NCI-H446 (cell line): ENCODE data around the gene KRTAP19-1.
A peak's percentile ranks its signal among the peaks of the same experiment; 100 is the strongest.
"Not testable (repeated sequence)": the region's sequence is repeated elsewhere in the genome, so short reads cannot be mapped to it uniquely, and the experiment has no call there.

Source experiments
- DNase-seq, 2 experiments: peaks; one replicate each; lab custom pipeline; 2025; lab: John Stamatoyannopoulos, UW

KRTAP19-1 gene

DNA sequence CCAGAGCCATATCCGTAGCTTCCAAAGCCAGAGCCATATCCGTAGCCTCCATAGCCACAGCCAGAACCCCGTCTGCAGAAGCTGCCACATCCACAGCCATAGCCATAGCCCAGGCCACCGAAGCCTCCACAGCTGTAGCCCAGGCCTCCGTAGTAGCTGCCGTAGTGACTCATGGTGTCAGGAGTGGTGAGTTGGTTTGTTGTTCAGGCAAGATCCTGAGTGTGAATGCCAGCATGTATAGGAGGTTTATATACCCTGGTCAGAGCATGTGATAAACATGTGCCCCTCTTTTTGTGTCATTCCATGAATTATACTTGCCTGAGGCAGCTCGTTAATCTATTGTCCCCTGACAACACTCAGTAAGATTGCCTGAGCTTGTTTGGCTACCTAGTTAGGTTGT is at the start of gene KRTAP19-1:
Gene KRTAP19-1 (minus strand): TSS at position 223 of the 400 bp plus-strand sequence. CDS start 50 bp downstream, at position 173.
- DNase-seq: no peak

DNA sequence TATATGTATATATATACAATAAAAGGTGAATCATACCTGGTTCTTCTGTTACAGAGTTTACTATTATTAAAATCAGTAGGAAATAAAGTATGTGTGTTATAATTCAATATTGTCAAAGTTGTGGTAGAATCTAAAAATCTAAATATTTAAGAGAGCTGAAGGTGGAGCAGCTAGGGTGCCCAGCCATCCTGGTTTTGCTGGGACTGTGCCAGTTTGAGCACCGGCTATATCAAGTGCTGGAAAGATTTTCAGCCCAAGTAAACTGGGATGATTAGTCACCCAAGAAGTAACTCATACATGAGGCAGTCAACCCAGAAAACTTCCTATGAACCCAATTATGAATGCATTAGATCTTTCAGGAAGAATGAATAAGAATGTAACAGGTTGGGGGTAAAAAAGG is 38.7 kb upstream of the KRTAP19-1 start:
- no peak for DNase-seq

DNA sequence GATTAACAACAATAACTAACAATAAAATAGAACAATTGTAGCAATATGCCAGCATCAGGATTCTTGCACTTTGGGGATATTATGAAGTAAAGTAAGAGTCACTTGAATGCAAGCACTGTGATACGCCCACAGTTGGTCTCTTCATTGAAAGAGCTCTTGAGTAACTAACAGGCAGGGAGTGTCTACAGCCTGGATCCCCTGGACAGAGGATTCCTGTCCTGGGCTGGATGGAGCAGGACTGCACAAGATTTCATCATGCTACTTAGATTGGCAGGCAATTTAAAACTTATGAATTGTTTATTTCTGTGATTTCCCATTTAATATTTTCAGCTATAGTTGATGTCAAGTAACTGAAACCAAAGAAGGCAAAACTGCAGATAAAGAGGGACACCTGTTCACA is 35.5 kb upstream of the KRTAP19-1 start:
- DNase-seq: no peak

DNA sequence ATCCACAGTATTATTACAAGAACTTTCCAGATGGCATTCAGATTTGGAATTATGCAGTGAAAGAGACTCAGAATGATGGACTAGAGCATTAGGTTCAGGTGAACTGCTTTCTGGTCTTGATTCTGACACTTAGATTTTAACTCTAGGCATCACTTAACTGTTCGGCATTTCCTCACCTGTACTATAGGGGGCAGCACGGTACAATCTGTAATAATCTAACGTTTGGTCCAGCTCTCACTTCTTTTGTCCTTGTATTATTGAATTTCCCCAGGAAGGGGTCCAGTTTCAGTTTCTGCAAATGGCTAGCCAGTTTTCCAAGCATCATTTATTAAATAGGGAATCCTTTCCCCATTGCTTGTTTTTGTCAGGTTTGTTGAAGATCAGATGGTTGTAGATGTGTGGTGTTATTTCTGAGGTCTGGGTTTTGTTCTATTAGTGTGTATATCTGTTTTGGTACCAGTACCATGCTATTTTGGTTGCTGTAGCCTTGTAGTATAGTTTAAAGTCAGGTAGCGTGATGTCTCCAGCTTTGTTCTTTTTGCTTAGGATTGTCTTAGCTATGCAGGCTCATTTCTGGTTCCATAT is 25.5 kb upstream of the KRTAP19-1 start:
- not testable (repeated sequence) for DNase-seq

DNA sequence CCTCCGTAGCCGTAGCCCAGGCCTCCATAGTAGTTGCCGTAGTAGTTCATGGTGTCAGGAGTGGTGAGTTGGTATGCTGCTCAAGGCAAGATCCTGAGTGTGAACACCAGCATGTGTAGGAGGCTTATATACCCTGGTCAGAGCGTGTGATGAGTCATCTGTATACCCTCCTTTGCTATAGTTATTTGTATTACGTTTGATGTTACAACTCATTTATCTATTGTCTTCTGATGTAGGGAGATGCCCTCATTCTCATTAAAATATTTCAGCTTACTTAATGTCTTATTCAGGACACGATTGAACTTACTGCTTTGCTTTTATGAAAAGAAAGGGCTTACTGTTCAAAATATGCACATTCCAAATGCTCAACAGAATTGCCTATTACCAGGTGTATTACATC is 21.9 kb upstream of the KRTAP19-1 start, which contains the start of gene KRTAP19-5:
Gene KRTAP19-5 (minus strand): TSS at position 101 of the 400 bp plus-strand sequence. CDS start 51 bp downstream, at position 50.
- no peak for DNase-seq

DNA sequence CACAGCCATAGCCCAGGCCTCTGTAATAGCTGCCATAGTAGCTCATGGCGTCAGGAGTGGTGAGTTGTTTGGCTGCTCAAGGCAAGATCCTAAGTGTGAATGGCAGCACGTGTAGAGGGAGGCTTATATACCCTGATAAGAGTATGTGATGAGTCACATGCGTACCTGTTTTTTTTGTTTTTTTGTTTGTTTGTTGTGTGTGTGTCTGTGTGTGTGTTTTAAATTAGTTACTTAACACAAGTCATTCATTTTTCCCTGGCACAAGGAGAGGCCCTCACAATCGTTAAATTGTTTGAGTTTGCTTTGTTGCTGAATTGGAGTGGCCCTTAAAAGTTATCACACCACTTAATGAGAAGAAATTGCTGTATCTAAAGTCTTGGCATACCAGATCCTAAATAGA is 16.9 kb upstream of the KRTAP19-1 start, which contains the start of gene KRTAP19-4:
Gene KRTAP19-4 (minus strand): TSS at position 101 of the 400 bp plus-strand sequence. CDS start 55 bp downstream, at position 46.
- no peak for DNase-seq

DNA sequence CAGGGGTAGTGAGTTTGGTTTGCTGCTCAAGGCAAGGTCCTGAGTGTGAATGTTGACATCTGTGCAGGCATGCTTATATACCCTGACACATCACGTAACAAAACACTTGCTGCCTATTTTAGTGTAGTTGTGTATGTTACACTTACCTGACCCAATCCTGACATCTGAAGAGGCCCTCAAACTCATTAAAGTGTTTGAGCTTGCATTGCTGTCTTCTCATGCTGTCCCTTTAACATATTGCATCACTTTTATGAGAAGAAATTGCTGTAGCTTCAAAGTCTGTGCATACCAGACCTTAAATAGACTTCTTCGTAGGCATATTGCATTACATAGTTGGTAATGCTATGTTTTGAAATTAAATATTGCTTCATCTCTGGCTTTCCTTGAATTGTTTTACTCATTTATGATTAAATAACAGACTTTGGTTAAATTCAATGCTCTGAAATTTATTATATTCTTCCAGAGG is 11.8 kb upstream of the KRTAP19-1 start, which contains the start of gene KRTAP19-3:
Gene KRTAP19-3 (minus strand): TSS at position 51 of the 466 bp plus-strand sequence. CDS start 56 bp downstream, outside the sequence.
- DNase-seq: no peak

DNA sequence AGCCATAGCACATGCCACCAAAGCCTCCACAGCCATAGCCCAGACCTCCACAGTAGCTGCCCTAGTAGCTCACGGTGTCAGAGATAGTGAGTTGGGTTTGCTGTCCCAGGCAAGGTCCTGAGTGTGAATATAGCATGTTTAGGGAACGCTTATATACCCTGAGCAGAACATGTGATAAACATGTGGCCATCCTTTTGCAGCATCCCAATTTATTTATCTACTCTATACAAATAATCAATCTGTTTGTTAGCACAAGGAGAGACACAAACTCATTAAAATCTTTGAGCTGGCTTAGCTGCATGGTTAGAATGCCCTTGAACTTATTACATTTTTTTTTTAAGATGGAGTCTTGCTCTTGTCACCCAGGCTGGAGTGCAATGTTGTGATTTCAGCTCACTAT is 7.2 kb upstream of the KRTAP19-1 start, which contains the start of gene KRTAP19-2:
Gene KRTAP19-2 (minus strand): TSS at position 101 of the 400 bp plus-strand sequence. CDS start 88 bp downstream, at position 13.
- DNase-seq: no peak

DNA sequence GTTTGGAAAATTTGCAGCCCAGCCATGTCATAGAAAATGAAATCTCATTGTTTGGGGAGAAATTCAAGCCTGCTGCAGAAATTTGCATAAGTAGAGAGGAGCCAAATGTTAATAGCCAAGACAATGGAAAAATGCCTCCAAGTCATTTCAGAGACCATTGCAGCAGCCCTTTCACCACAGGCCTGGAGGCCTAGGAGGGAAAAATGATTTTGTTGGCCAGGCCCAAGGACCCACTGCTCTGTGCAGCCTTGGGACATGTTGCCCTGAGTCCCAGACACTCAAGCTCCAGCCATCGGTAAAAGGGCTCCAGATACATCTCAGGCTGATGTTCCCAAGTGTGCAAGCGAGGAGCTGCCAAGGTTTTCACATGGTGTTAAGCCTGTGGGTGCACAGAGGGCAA is 6.0 kb upstream of the KRTAP19-1 start:
- no peak for DNase-seq

DNA sequence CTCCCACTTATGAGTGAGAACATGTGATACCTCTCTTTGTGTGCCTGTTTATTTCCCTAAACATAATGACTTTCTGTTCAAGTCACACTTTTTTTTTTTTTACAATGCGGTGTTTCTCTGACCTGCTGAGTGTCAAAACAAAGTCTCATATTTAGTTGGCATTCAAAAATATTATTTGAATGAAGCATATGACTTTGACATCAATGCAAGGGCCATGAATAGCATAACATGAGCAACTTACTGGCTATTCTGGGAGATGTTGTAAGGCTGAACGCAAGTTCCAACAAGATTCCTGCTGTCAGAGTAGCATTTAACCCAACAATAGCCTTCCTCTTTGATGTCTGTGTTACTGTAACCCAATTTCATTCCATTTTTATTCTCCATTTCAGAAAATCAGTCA is 2.0 kb upstream of the KRTAP19-1 start:
- DNase-seq: no peak

DNA sequence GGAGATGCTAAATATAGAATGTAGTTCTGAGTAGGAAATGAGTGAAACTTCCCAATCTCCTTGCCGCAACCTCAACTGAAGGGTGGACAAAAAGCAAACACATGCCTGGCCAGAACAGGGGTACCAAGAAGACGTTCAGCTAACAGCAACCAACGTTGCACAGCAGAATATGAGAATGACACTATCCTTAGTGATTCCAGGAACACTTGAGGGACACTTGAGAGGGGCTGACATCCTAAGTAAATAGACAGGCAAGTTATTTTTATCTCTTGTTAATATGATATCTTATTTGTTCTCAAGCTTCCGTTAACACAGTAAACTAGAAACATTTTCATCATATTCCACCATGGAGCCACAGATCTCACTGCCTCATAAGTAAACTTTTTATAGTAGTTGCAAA is 908 bp downstream of the KRTAP19-1 start:
- DNase-seq: no peak

DNA sequence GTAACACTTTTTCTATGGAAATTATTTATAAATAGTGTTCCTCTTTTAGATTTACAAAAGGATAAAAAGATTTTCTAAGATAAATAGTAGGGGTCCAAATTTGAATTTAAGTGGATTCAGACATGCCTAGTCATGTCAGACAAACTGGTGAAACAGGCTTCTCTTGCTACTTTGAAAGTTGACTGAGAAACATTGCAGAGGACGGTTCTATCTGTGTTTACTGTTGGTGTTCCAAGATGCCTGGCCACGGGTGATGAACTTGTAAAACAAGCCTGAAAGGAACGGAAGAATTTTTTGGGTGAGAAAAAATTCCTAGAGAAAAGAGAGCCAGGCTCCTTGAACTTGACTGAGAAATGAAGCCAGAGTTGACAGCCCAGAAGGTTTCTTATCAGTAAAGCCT is 2.2 kb downstream of the KRTAP19-1 start:
- DNase-seq: no peak

DNA sequence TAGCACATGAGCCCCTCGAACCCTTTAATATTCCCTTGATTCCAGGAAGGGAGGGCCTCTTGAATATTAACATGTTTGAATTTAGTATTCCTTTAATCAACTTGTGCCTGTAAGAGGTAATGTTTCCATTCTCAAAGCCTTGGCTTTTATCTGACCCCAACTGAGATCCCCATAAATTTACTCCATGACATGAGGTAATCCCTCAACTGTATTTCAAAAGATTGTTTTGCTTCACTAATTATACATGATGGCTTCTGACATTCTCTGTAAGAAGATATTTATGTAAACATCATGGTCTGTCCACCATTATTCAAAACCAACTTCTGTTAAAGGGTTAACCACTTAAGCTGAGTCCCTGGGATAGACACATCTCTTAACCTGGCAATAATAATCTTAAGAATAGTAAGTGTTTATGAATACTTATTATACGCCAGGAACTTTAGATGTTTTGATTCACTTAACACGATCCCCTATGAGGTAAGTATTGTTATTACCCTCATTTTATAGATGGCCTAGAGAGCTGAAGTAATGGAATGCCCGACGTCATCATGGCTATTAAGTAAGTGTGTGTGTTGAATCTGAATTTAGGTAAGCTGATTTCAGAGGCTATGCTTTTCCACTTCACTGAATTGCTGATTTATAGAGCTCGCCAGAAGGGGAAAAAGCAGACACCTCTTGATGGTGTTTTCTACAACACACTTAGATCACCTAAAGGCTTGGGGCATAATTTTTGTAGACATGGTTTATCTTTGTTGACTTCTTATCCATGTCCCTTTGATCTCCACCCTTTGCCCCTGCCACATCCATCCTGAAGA is 11.1 kb downstream of the KRTAP19-1 start:
- DNase-seq: no peak

DNA sequence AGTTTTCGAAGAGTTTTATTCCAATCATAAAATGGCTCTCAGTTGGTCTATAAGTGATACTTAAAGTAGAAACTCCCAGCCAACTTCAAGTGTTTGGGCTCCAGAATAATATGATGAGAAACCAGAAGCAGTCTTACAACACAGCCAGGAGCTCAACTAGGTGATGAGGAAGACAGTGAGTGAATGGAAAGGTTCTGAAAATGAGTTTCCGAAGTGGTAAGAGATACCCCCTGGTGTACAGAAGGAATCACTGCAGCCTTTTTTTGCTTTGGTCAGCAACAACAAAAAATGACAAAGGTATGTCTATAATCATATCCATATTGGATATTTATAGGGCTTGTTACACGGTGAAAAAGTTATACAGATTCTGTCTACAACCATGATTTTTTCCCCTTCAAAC is 16.5 kb downstream of the KRTAP19-1 start:
- peak in 1 of 2 experiments; percentile 44 for DNase-seq

DNA sequence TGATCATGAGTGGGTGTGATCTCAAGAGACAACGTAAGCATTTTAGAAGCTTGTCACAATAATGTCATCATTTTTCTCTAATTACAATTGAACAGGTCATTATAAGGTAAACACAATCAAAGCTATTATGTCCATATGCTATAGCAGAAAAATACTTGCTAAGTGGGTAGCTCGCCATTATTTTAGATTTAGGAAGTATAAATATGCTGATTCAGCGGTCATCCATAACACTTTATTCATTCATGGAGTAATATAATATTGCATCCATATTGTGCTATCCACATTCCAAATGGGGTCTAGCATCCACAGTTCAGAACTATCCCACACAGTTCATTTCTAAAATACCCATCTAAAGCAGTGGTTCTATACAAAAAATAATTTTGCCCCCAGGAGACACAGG is 31.7 kb downstream of the KRTAP19-1 start:
- DNase-seq: no peak

DNA sequence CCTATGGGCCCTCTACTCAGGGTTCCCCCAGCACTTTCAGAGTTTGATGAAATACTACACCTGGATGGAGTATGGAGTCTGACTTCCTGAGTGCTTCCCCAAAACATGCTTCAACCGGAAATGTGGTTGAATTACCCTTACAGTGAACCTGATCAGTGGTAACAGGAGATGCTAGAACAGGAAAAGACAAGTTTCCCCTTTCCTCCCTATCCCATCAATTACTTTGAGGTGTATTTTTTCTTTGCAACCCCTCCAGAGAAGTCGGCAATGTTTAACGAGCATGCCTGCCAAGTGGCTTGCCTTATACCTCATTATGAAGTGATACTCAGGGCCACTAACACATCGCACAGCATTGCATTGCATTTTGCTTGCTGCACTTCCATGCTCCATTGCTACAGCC is 33.1 kb downstream of the KRTAP19-1 start:
- no peak for DNase-seq

DNA sequence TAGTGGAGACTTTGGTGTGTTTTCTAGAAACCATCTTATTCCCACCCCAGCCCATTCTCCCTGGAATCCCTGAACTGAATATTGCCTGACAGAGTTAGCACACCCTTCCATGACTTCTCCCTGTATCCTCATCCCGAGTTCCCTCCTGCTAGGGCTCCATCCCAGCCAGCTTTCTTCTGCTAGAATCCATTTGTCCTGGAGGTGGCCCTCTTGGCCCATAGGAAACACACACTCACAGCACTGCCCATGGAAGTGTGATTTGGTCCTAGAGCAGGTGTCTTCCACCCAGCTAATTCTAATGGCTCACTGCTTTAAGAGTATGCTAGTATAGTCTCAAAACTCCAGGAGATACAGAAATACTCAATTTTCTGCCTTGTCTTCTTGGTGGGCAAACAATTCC is 36.0 kb downstream of the KRTAP19-1 start:
- DNase-seq: peak in 1 of 2 experiments; percentile 7

DNA sequence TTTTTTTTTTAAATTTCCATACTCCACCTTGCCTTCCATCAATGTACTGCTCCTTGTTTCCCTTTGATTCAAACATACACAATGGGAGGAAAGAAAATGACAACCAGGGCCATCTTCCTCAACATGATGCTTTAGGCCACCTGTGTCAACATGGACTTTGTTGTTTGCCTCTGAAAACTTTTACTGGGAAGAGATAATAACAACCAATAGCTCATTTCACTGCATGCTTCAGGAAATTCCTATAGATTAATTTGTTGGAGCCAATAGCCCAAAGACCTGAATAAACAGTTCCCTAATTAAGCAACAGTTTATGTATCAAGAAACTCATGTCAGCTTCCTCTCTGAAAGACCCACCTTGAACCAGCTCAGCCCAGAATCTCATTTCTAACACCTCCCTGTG is 36.9 kb downstream of the KRTAP19-1 start:
- no peak for DNase-seq

DNA sequence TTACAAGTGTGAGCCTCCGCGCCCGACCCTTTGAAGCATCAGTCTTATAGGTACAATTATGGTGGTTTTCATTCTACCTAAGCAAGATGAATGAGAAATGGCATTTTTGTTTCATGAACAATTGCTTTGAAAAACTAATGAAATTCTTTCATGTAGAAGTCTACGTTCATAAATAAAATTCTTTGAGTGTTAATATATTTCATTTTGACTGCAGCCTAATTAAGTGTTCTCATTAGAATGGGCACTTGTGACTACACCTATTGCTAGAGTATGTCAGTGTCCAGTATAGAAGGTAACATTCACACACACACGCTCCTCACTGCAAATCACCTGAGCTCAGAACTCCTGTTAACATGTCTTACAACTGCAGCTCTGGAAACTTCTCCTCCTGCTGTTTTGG is 40.2 kb downstream of the KRTAP19-1 start, which contains the start of gene KRTAP15-1:
Gene KRTAP15-1 (plus strand): TSS at position 301 of the 400 bp plus-strand sequence. CDS start 53 bp downstream, at position 354.
- DNase-seq: no peak

DNA sequence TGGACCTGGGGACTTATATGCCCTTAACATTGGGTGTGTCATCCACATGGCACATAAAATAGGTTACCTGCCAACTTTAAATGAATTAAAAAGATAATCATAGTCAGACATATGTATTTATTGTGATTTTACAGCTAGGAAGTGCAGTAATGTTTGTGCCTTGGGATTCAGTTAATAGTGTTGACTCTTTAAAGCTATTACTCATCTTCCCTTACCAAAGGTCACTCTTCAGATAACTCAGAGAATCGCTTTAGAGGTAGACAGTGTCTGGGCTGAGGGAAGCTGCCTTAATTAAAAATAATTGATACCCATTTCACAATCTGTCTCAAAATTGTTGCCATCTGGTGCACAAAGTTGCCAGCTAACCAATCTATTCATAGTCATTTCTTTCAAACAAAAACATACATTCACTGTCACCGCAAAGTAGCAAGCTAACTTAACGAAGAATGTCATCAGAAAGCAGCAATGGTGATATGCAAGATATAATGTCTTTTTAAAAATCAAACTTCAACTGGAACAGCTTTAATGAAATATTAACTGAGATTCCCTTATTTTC is 43.1 kb downstream of the KRTAP19-1 start:
- DNase-seq: peak; percentile 72 to 89

DNA sequence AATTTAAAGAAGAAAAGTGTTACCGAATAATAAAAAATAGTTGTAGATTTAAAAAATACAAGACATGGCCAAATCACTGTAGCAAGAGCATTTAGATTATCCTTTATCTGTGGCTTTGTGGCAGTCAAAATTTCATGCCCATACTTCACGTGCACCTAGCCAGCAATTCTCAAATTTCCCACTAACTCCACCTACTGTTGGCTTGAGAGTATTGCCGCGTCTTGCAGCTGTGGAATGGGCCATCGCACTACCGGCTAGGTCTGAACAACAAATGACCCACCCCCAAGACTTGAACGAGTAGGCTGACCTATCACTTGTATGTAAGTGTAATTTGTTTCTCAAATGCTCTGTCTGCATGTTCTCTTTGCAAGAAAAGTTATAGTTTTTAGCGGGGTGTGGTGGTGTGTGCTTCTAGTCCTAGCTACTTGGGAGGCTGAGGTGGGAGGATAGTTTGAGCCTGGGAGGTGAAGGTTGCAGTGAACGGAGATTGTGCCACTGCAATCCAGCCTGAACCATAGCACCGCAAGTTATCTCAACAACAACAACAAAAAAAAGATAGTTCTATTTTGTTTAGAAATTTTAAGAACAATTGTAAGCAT is 46.0 kb downstream of the KRTAP19-1 start:
- DNase-seq: peak; percentile 5 to 53

DNA sequence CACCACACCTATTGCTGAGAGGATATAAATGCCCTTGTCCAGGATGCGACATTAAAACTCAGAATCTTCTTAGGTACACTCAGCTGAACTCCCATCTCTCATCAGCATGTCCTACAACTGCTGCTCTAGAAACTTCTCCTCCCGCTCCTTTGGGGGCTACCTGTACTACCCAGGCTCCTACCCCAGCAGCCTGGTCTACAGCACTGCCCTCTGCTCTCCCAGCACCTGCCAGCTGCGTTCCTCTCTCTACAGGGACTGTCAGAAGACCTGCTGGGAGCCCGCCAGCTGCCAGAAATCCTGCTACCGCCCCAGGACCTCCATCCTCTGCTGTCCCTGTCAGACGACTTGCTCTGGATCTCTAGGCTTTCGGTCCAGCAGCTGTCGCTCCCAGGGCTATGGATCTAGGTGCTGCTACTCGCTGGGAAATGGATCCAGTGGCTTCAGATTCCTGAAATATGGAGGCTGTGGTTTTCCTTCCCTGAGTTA is 50.0 kb downstream of the KRTAP19-1 start, which contains the start of gene KRTAP13-4:
Gene KRTAP13-4 (plus strand): TSS at position 51 of the 486 bp plus-strand sequence. CDS start 56 bp downstream, at position 107.
- DNase-seq: no peak
